ENCODE data around the gene FAH.

FAH gene

GRCh38 chr15:80231371-80231770 lies 78.6 kb downstream of the FAH start:
- Histone ChIP-seq H3K36me3 (no peaks in the 10 kb centered on the region), H3K4me1 (no peaks in the 10 kb centered on the region), H3K27ac (no peak overlapping the region), H3K9me3 (no peaks in the 10 kb centered on the region), H3K27me3 (peaks cover 0 to 34% of the 10 kb centered on the region in 2 donors), H3K4me3 (no peak overlapping the region)
- no peak for DNase-seq
- no peak for TF ChIP-seq CTCF (IDR thresholded peaks at IDR 0.05)
- intact Hi-C loops (cut with DNase I; ENCODE audit: low total_unique reads) = no loop called here

- Histone ChIP-seq H3K27me3 (peaks cover 0 to 23% of the 10 kb centered on the region in 2 donors), H3K9me3 (no peaks in the 10 kb centered on the region)
- intact Hi-C loops (cut with DNase I; ENCODE audit: low total_unique reads) = no loop called here
Measured at GRCh38 chr15:80233581-80233980, 80.8 kb downstream of the FAH start.

GRCh38 chr15:80234883-80235282 lies 82.1 kb downstream of the FAH start:
- no peaks in the 10 kb centered on the region for H3K36me3 ChIP-seq
- no peaks in the 10 kb centered on the region for H3K4me1 ChIP-seq
- H3K27me3 ChIP-seq = peaks cover 0 to 21% of the 10 kb centered on the region in 2 donors
- no peaks in the 10 kb centered on the region for H3K9me3 ChIP-seq
- peak; percentile 27 to 36 for TF ChIP-seq CTCF (IDR thresholded peaks at IDR 0.05)
- DNase-seq = peak in 1 of 2 donors; percentile 32
- H3K4me3 ChIP-seq = no peak overlapping the region
- no peak overlapping the region for H3K27ac ChIP-seq
- intact Hi-C loops (cut with DNase I; ENCODE audit: low total_unique reads) = no loop called here

More at GRCh38 chr15:80233581-80233980, 80.8 kb downstream of the FAH start:
- no peak overlapping the region for H3K4me3 ChIP-seq
- H3K4me1 ChIP-seq = no peaks in the 10 kb centered on the region
- H3K36me3 ChIP-seq = no peaks in the 10 kb centered on the region
- no peak for TF ChIP-seq CTCF (IDR thresholded peaks at IDR 0.05)
- no peak overlapping the region for H3K27ac ChIP-seq
- DNase-seq = no peak

All from tibial artery (tissue), 4 donors.